ENCODE results near the gene MT1A. TPM values are rescaled to one million over a fixed set of nuclear protein-coding genes. Genes with fewer than 3 reads are reported as not detected.

Gene MT1A
- total and polyA plus RNA-seq, 2 of the 8 experiments (the other 6 are each of a cell fraction or from before 2014, with no cell fraction given): not detected

- Histone ChIP-seq H2BK12ac (ENCODE audit: low read depth, low read length) (no peak overlapping the region), H2BK15ac (ENCODE audit: low read length) (0 out of 2 replicates have a peak overlapping the region, but pooled peaks have one; percentile 32), H3K14ac (ENCODE audit: insufficient read length) (no peak overlapping the region), H3K79me2 (ENCODE audit: control insufficient read depth in 1 of 2, insufficient read depth in 2 of 2, low read length in 2 of 2) (no peaks in the 10 kb centered on the region), H3K4me2 (ENCODE audit: insufficient read depth in 1 of 2, low read depth in 2 of 2, low read length in 2 of 2) (peak overlapping the region in 1 of 2 experiments; percentile 100; a peak in 1 of 4 replicates), H3K9me3 (ENCODE audit: insufficient read depth in 2 of 2, low read depth in 1 of 2, low read length in 1 of 2) (no peaks in the 10 kb centered on the region), H3K9ac (replicated peaks in 1 of 4; ENCODE audit: extremely low read depth in 1 of 4, low read depth in 3 of 4, low read length in 3 of 4) (no peak overlapping the region), H3K36me3 (ENCODE audit: control insufficient read depth in 2 of 4, insufficient read depth in 4 of 4, low read length in 3 of 4) (peaks cover 0 to 3% (median 0%) of the 10 kb centered on the region in 4 experiments; a peak in 1 of 8 replicates), H2AFZ (ENCODE audit: low read length) (no peak overlapping the region), H3K79me1 (ENCODE audit: low read depth, low read length) (no peaks in the 10 kb centered on the region; the same call in 1 of the 2 replicates), H3K4ac (replicated peaks; ENCODE audit: insufficient read length, low read depth, low read length) (no peak overlapping the region), H2AK5ac (ENCODE audit: low read depth, low read length) (no peak overlapping the region), H4K5ac (ENCODE audit: insufficient read length, low read depth, low read length) (no peak overlapping the region), H2BK5ac (ENCODE audit: low read depth, low read length) (no peak overlapping the region), H3K4me1 (replicated peaks in 1 of 4; ENCODE audit: control insufficient read depth in 3 of 4, insufficient read depth in 4 of 4, low read length in 3 of 4) (peaks cover 0 to 19% (median 8%) of the 10 kb centered on the region in 4 experiments; a peak in 6 of 7 replicates), H2BK120ac (replicated peaks; ENCODE audit: low read depth, low read length) (no peak overlapping the region), H3K27ac (ENCODE audit: low read depth, low read length) (no peak overlapping the region), H4K20me1 (replicated peaks in 1 of 2; ENCODE audit: control insufficient read depth in 1 of 2, insufficient read depth in 2 of 2, low read length in 2 of 2) (peaks cover 0 to 1% of the 10 kb centered on the region in 2 experiments), H4K91ac (replicated peaks; ENCODE audit: insufficient read length, low read length) (no peak overlapping the region), H2BK20ac (ENCODE audit: low read length) (no peak overlapping the region), H4K8ac (ENCODE audit: extremely low read depth, insufficient read depth, low read length) (no peak overlapping the region; the same call in 1 of the 2 replicates), H3K23ac (ENCODE audit: insufficient read length) (no peak overlapping the region), H3K27me3 (replicated peaks in 1 of 4; ENCODE audit: control insufficient read depth in 3 of 4, extremely low read depth in 1 of 4, insufficient read depth in 3 of 4, low read length in 3 of 4) (peaks cover 0 to 34% (median 20%) of the 10 kb centered on the region in 4 experiments; a peak in 5 of 7 replicates), H3K18ac (ENCODE audit: extremely low read depth, low read length) (no peak overlapping the region), H3K56ac (replicated peaks; ENCODE audit: insufficient read length, low read depth, low read length) (no peak overlapping the region), H3K23me2 (ENCODE audit: low read depth, low read length) (peaks cover 10% of the 10 kb centered on the region), H3K4me3 (ENCODE audit: extremely low read depth in 1 of 4, insufficient read depth in 2 of 4, low read depth in 3 of 4, low read length in 4 of 4) (no peak overlapping the region)
- POLR2A ChIA-PET (ENCODE audit: partially characterized antibody): interaction anchor here (1.2 to 12.9 kb wide), 10 partner anchors 8 to 137 kb away, joined by 3 to 205 read pairs (median 8); partner anchors contain the start of genes MT1A, MT1E, MT1G and MT1H
- no peak for DNase-seq (ENCODE audit: low read depth in 1 of 2, low spot score in 2 of 2)
- CTCF ChIA-PET (ENCODE audit: partially characterized antibody): interaction anchor here (0.6 to 4.5 kb wide), 4 partner anchors 11 to 185 kb away, joined by 3 to 37 read pairs (median 5); no protein-coding TSS in a partner anchor
- 76% methylated on average over 4 of the region's 4 CpGs; no CpG with 5 or more reads in 1 of the 2 experiments for WGBS, 2 experiments (ENCODE audit: extremely low coverage in 1 of 2, insufficient coverage in 1 of 2, insufficient read length in 1 of 2, insufficient replicate concordance in 2 of 2, low coverage in 1 of 2, low lambda C conversion rate in 2 of 2, missing lambda C conversion rate in 1 of 2)
- no peak for FAIRE-seq
- TF ChIP-seq POLR2A (IDR thresholded peaks at IDR 0.05; ENCODE audit: control extremely low read depth in 1 of 2, low read depth in 2 of 2, low read length in 2 of 2) (no peak), RFX5 (IDR thresholded peaks at IDR 0.05; ENCODE audit: borderline replicate concordance, low read depth, low read length) (no peak), ASH2L (IDR thresholded peaks at IDR 0.05; ENCODE audit: low read length) (no peak), RBBP5 (IDR thresholded peaks at IDR 0.05; ENCODE audit: borderline replicate concordance, low read depth, low read length) (no peak), TEAD4 (IDR thresholded peaks at IDR 0.05; ENCODE audit: low read depth, low read length) (no peak), SP1 (IDR thresholded peaks at IDR 0.05; ENCODE audit: low read depth, low read length) (no peak), CREB1 (IDR thresholded peaks at IDR 0.05) (no peak), RXRA (IDR thresholded peaks at IDR 0.05; ENCODE audit: insufficient read depth, low read depth, low read length) (no peak), CTCF (IDR thresholded peaks at IDR 0.05; ENCODE audit: control extremely low read depth in 1 of 3, insufficient read depth in 1 of 3, low read depth in 1 of 3, low read length in 3 of 3) (no peak), POU5F1 (IDR thresholded peaks at IDR 0.05; ENCODE audit: low read depth, low read length) (no peak), BACH1 (IDR thresholded peaks at IDR 0.05; ENCODE audit: low read length) (no peak)
These were observed 45.9 kb downstream of the MT1A start for GRCh38 chr16:56684256-56684925.

All from H1 (cell line).